Stomach (tissue), 9 donors: Measurements from ENCODE around the gene FLNA. TPM values are rescaled to one million over a fixed set of nuclear protein-coding genes. Genes with fewer than 3 reads are reported as not detected.
"Not testable (repeated sequence)": the region's sequence is repeated elsewhere in the genome, so short reads cannot be mapped to it uniquely, and the experiment has no call there.

ENCODE experiments used
- DNase-seq, 2 donors: peaks; one replicate each; pipeline versions ENCODE4 v3.0.0 to v3.0.0-alpha.2; 2013 to 2019
- H3K27ac ChIP-seq, 5 donors: fragments of 200-600 bp in 4 of 5; sonication (generic) in 4 of 5; one replicate each; pipeline ENCODE4 v1.5.1; 2013 to 2019; ENCODE audit warnings: mild to moderate bottlenecking in 1 of 5, moderate library complexity in 1 of 5
- H3K27me3 ChIP-seq, 3 donors: fragments of 200-600 bp; sonication (generic); one replicate each; pipeline ENCODE4 v1.5.1; 2017 to 2019; ENCODE audit warnings: mixed run types in 1 of 3
- H3K36me3 ChIP-seq, 4 donors: fragments of 200-600 bp; sonication (generic); 1 replicate in 3 of 4; 2 replicates in 1 of 4; pipeline ENCODE4 v1.5.1; 2016 to 2019
- H3K4me1 ChIP-seq, 4 donors: fragments of 200-600 bp; sonication (generic); one replicate each; pipeline ENCODE4 v1.5.1; 2016 to 2019
- H3K4me3 ChIP-seq, 4 donors: fragments of 200-600 bp; sonication (generic) in 3 of 4; one replicate each; pipeline ENCODE4 v1.5.1; 2016 to 2019; ENCODE audit warnings: mild to moderate bottlenecking in 1 of 4
- H3K9me3 ChIP-seq, 4 donors: fragments of 200-600 bp; sonication (generic); one replicate each; pipeline ENCODE4 v1.5.1; 2016 to 2019
- CTCF ChIP-seq, 7 experiments: fragments of 450-650 bp in 4 of 7; fragments of 200-600 bp in 3 of 7; sonication (generic) in 3 of 7; IDR thresholded peaks; one replicate each; pipeline ENCODE4 v1.5.1; 2016 to 2019; ENCODE audit warnings: antibody characterized with exemption in 7 of 7, control low read depth in 2 of 7, mild to moderate bottlenecking in 1 of 7
- EP300 ChIP-seq: sonication (generic); formaldehyde crosslinking; IDR thresholded peaks from one replicate; pipeline ENCODE4 v1.6.1; 2017; ENCODE audit warnings: antibody characterized with exemption
- POLR2A ChIP-seq, 4 donors: fragments of 450-650 bp; IDR thresholded peaks; one replicate each; pipeline ENCODE4 v1.6.1; 2016; ENCODE audit warnings: antibody characterized with exemption in 4 of 4, control low read depth in 2 of 4, mild to moderate bottlenecking in 1 of 4, moderate library complexity in 1 of 4
- POLR2AphosphoS5 ChIP-seq, 3 donors: sonication (generic); formaldehyde crosslinking; IDR thresholded peaks; one replicate each; pipeline ENCODE4 v1.6.1; 2016; ENCODE audit warnings: antibody characterized with exemption in 3 of 3
- WGBS, 5 donors: extraction: QIAGEN DNeasy Blood & Tissue Kit in 3 of 5; methylation state at CpG; one replicate each; pipeline versions ENCODE4 v1.1.5 to v1.1.7; 2013 to 2018; 5-methylcytosine and 5-hydroxymethylcytosine counted together
- intact Hi-C: fragments of 100-400 bp; cut with DNase I; formaldehyde crosslinking; loops from one replicate; pipeline ENCODE4 v1.15.1; 2023; ENCODE audit warnings: low total_unique reads
- polyA plus RNA-seq, 3 donors: library from polyadenylated mRNA; stranded (reverse); fragments of 200-250 nt; gene quantifications; one replicate each; pipeline ENCODE4 v1.2.3, GENCODE V29; 2013
- total RNA-seq, 5 donors: library from RNA; depleted of rRNA; stranded (reverse); fragments of >200 nt; gene quantifications; one replicate each; pipeline versions ENCODE4 v1.1.0 to v1.2.3, GENCODE V29; 2014 to 2016
- donor health status: healthy with polysubstance abuse.
- donor health status: Bipolar disorder and iron deficiency.
- donor health status: healthy.

The FLNA gene
- total and polyA plus RNA-seq, 8 donors, result 89.2 to 3,511 (median 1,483) TPM

GRCh38 chrX:154398668-154399526 is 24.5 kb upstream of the FLNA start:
- peaks cover 0 to 11% (median 0%) of the 10 kb centered on the region in 4 donors for H3K9me3 ChIP-seq
- peak; percentile 89 to 95 for DNase-seq
- no peaks in the 10 kb centered on the region for H3K27me3 ChIP-seq
- no peak for TF ChIP-seq EP300
- peak in 5 of 7 experiments; percentile 56 to 79 (median 73) for TF ChIP-seq CTCF (IDR thresholded peaks at IDR 0.05)
- TF ChIP-seq POLR2AphosphoS5 (IDR thresholded peaks at IDR 0.05), result peak in 2 of 3 donors; percentile 46 to 67
- no peak for TF ChIP-seq POLR2A (IDR thresholded peaks at IDR 0.05)
- WGBS, 5 donors, result 1 to 38% (median 8%) methylated on average over 46 to 49 of the region's 49 CpGs
- peak overlapping the region; percentile 61 to 75 (median 69) for H3K4me3 ChIP-seq
- intact Hi-C loops, result no loop called here
- peaks cover 9 to 31% (median 25%) of the 10 kb centered on the region in 4 donors for H3K4me1 ChIP-seq
- H3K27ac ChIP-seq, result peak overlapping the region; percentile 95 to 99 (median 98)
- peaks cover 17 to 31% (median 25%) of the 10 kb centered on the region in 4 donors for H3K36me3 ChIP-seq

- TF ChIP-seq POLR2A (IDR thresholded peaks at IDR 0.05), result peak in 2 of 4 donors; percentile 77 to 90
- TF ChIP-seq CTCF (IDR thresholded peaks at IDR 0.05), result no peak
- peak; percentile 93 to 100 (median 99) for TF ChIP-seq POLR2AphosphoS5 (IDR thresholded peaks at IDR 0.05)
- TF ChIP-seq EP300, result no peak
- 0 to 40% (median 4%) methylated on average over 39 to 69 of the region's 69 CpGs for WGBS, 5 donors
- intact Hi-C loops, result no loop called here
- Histone ChIP-seq H3K27ac (peak within 1 kb of the TSS; percentile 95 to 99 (median 98)), H3K4me1 (peaks cover 9 to 31% (median 25%) of the 10 kb centered on the region in 4 donors), H3K9me3 (peaks cover 0 to 11% (median 0%) of the 10 kb centered on the region in 4 donors), H3K4me3 (peak within 1 kb of the TSS; percentile 61 to 75 (median 69)), H3K36me3 (peaks cover 17 to 29% (median 25%) of the 10 kb centered on the region in 4 donors), H3K27me3 (no peaks in the 10 kb centered on the region)
- peak; percentile 94 to 98 for DNase-seq
Measured at GRCh38 chrX:154397888-154398667, 23.6 kb upstream of the FLNA start, which contains the start of gene RPL10. Gene RPL10, plus strand, starts transcription at chrX:154398377. Its CDS starts 143 bp downstream, at chrX:154398520.

DNA sequence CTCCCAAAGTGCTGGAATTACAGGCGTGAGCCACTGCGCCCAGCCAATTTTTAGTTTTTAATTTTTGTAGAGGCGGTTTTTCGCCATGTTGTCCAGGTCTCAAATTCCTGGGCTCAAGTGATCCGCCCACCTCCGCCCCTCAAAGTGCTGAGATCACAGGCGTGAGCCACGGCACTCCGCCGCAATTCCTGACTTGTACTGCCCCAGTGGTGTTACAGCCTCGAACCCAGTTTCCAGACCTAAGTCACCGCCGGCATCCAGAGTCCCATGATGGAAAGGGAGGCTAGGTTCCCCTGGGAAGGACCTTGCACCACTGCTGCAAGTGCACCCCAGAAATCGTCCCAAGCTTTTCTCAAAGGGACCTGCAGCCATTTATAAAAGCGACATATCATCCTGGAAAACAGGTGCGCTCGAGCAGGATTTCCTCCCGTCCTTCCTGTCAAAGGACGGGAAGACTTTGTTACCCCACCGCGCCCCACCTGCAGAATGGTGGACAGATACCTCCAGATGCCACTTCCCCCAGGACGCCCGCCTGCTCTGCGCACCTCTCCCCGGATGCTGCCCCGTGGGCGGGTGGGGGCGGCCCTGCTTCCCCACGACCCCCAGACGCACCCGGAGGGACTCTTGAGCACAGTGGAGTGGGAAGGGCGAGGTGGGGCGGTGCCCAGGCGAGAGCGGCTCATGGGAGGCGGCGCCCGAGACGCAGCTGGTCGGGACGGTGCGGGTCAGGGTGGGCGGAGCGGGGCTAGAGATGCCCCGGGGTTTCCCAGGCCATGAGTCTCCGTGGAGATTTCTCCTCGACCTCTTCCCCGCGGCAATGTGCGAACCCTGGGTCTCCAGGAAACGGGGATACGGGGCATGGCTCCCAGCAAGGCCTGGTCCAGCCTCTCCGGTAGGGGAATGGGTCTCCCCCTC is 22.8 kb upstream of the FLNA start:
- WGBS, 5 donors, result 2 to 61% (median 20%) methylated on average over 13 to 53 of the region's 53 CpGs
- TF ChIP-seq POLR2AphosphoS5 (IDR thresholded peaks at IDR 0.05) (peak in 2 of 3 donors; percentile 16 to 44), POLR2A (IDR thresholded peaks at IDR 0.05) (no peak)
- peaks cover 0 to 11% (median 0%) of the 10 kb centered on the region in 4 donors for H3K9me3 ChIP-seq

DNA sequence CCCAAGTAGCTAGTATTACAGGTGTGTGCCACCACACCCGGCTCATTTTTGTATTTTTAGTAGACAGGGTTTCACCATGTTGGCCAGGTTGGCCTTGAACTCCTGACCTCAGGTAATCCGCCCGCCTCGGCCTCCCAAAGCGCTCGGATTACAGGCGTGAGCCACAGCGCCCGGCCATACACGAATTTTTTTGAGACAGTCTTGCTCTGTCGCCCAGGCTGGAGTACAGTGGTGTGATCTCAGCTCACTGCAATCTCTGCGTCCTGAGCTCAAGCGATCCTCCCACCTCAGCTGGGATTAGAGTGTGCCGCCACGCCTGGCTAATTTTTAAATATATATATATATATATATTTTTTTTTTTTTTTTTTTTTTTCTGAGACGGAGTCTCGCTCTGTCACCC is 21.9 kb upstream of the FLNA start:
- peak overlapping the region in 4 of 5 donors; percentile 95 to 99 (median 98) for H3K27ac ChIP-seq
- DNase-seq, result not testable (repeated sequence)

More for the DNA sequence above, 22.8 kb upstream of the FLNA start:
- DNase-seq, result peak; percentile 73 to 90
- peak overlapping the region; percentile 61 to 75 (median 69) for H3K4me3 ChIP-seq
- H3K4me1 ChIP-seq, result peaks cover 9 to 31% (median 25%) of the 10 kb centered on the region in 4 donors
- H3K27ac ChIP-seq, result peak overlapping the region; percentile 95 to 99 (median 98)
- H3K36me3 ChIP-seq, result peaks cover 17 to 24% (median 23%) of the 10 kb centered on the region in 4 donors
- no peaks in the 10 kb centered on the region for H3K27me3 ChIP-seq
- intact Hi-C loops, result no loop called here

DNA sequence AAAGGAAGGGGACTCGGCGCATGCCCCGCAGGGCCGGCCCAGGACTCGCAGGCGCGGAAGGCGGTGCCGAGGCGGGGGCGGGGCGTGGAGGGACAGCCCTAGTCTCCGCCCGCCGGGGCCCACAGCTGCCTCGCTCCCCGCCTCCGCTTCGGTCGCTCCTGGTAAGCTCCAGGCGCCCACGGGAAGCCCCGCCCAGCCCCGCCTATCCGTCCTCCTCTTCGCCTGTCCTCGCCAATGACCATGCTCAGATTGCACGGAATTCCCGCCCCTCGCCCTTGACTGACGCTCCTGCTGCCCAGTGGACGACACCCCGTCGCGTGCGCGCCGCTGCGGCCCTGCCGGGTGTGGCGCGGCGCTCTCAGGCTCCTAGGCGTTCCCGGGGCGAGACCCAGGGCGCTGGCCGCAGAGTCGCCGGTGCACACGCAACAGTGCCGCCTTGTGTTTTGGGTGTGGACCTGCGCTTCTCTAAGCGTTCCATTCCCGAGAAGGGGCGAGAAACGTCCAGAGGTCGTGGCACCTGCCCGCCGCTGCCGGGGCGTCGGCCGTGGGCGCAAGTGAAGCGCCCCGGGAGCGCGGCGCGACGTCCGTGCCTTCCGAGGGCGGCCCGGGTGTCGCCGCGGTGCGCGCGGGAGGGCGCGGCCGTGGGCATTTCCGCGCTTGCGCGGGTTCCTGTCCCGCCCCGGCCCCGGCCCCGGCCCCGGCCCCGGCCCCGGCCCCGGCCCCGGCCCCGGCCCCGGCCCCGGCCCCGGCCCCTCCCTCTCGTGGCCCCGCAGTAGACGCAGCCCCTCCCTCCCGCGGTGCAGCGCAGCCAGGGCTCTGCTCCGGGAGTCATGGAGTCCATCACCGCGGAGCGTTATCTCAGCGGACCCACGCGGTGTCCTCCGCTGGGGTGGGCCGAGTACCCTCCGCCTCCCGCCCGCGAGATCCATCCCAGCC is 15.6 kb upstream of the FLNA start:
- H3K27me3 ChIP-seq, H3K4me1 ChIP-seq, H3K9me3 ChIP-seq, intact Hi-C loops, DNase-seq, H3K36me3 ChIP-seq, H3K4me3 ChIP-seq: not testable (repeated sequence)
- 0 to 29% methylated on average over 6 to 13 of the region's 121 CpGs; no CpG with 5 or more reads in 3 of the 5 donors for WGBS, 5 donors
- H3K27ac ChIP-seq, result peak overlapping the region in 3 of 5 donors; percentile 70 to 81 (median 73)

More for the DNA sequence above, 21.9 kb upstream of the FLNA start:
- 65 to 91% (median 82%) methylated on average over 15 to 17 of the region's 17 CpGs for WGBS, 5 donors
- H3K27me3 ChIP-seq, intact Hi-C loops, H3K4me3 ChIP-seq: not testable (repeated sequence)
- peaks cover 0 to 11% (median 0%) of the 10 kb centered on the region in 4 donors for H3K9me3 ChIP-seq
- H3K4me1 ChIP-seq, result peaks cover 9 to 24% (median 20%) of the 10 kb centered on the region in 4 donors
- H3K36me3 ChIP-seq, result peaks cover 17 to 24% (median 23%) of the 10 kb centered on the region in 4 donors

DNA sequence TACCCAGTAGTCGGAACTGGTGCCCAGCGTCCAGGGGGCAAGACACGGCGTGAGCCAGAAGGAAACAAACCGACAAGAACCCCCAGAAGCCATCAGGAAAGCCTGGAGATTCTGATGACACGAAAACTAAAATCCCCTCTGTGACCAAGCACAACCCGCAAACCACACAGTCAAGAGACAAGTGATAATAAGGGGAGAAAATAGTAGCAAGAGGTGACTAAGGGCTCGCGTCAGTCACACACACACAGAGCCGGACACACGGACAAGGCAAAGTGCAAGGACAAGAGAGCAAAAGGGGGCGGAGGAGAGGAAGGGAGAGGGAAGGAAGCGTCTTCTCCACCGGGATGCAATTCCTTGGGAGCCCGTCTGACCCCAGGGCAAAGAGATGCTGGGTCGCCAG is 14.2 kb upstream of the FLNA start:
- no CpG with 5 or more reads among the region's 16 CpGs for WGBS, 5 donors
- DNase-seq, H3K36me3 ChIP-seq, H3K4me1 ChIP-seq, H3K27ac ChIP-seq, H3K27me3 ChIP-seq, intact Hi-C loops, H3K9me3 ChIP-seq, H3K4me3 ChIP-seq: not testable (repeated sequence)

DNA sequence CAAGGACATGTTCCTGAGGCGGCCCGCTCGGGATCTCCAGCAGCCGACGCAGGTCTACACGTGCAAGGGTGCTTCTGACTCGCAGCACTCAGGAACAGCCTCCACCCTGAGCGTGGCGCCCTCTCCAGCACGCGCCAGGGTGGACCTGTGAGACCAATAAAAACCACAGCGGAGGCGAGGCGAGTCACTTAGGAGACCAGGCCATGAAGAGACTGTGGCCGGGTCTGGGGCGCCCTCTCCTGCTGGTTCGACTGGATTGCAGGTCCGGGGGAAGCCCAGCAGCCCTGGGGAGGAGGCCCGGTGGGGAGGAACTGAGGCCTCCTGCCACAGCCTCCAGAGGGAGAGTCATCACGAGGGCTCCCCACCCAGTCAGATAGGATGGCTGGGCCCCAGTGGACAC is 13.7 kb upstream of the FLNA start:
- WGBS, 5 donors, result no CpG with 5 or more reads among the region's 20 CpGs
- peaks cover 0 to 12% (median 0%) of the 10 kb centered on the region in 4 donors for H3K4me1 ChIP-seq
- intact Hi-C loops, result not testable (repeated sequence)

More for the DNA sequence above, 13.7 kb upstream of the FLNA start:
- not testable (repeated sequence) for H3K9me3 ChIP-seq, H3K27me3 ChIP-seq, H3K4me3 ChIP-seq, H3K36me3 ChIP-seq, H3K27ac ChIP-seq, DNase-seq
